B cell (primary cell): ENCODE results near the gene GRHPR. TPM values are rescaled to one million over a fixed set of nuclear protein-coding genes. Genes with fewer than 3 reads are reported as not detected.

Source experiments
- ATAC-seq: fragments of 200-7000 bp; cut with Tn5 transposase; one replicate; pipeline ENCODE4 v1.10.0; 2021; ENCODE audit warnings: low read depth, mild to moderate bottlenecking, moderate number of reproducible peaks, moderate library complexity
- CTCF ChIA-PET: fragments of 350-600 bp; sonication (Branson Sonifier 250); formaldehyde crosslinking; loops from one replicate; lab custom pipeline; 2021; ENCODE audit warnings: antibody characterized with exemption, inconsistent platforms; lab: Charles Lee
- POLR2A ChIA-PET: fragments of 350-600 bp; sonication (Branson Sonifier 250); formaldehyde crosslinking; loops from one replicate; lab custom pipeline; 2021; ENCODE audit warnings: antibody characterized with exemption; lab: Charles Lee
- DNase-seq: peaks from one replicate; pipeline ENCODE4 v3.0.0; 2013
- H2AFZ ChIP-seq: 2 replicates; pipeline ENCODE4 v1.6.1; 2012; ENCODE audit warnings: mild to moderate bottlenecking, low read depth, low read length; ENCODE audit not compliant: insufficient read depth, poor library complexity, severe bottlenecking
- H3K27ac ChIP-seq, 2 donors: 1 replicate in 1 of 2; 2 replicates in 1 of 2; pipeline ENCODE4 v1.5.1; 2012 to 2013; ENCODE audit warnings: low read length in 2 of 2, mild to moderate bottlenecking in 2 of 2, moderate library complexity in 1 of 2
- H3K27me3 ChIP-seq, 4 experiments: fragments of 200-600 bp in 1 of 4; sonication (generic) in 1 of 4; replicated peaks in 1 of 4; 1 replicate in 2 of 4; 2 replicates in 2 of 4; pipeline versions ENCODE4 v1.6.1 to v1.7.0; 2013 to 2016; ENCODE audit warnings: low read length in 3 of 4, mild to moderate bottlenecking in 2 of 4, mixed read lengths in 1 of 4, moderate library complexity in 1 of 4; ENCODE audit not compliant: insufficient read depth in 4 of 4, control insufficient read depth in 3 of 4; ENCODE audit errors: control extremely low read depth in 1 of 4
- H3K36me3 ChIP-seq, 2 experiments: replicated peaks in 1 of 2; 1 replicate in 1 of 2; 2 replicates in 1 of 2; pipeline versions ENCODE4 v1.6.1 to v1.7.1; 2013; ENCODE audit warnings: low read length in 1 of 2; ENCODE audit not compliant: insufficient read depth in 2 of 2, control insufficient read depth in 1 of 2; ENCODE audit errors: control extremely low read depth in 1 of 2, extremely low read depth in 1 of 2
- H3K4me1 ChIP-seq, 2 donors: fragments of 200-600 bp in 1 of 2; sonication (generic) in 1 of 2; 1 replicate in 1 of 2; 2 replicates in 1 of 2; pipeline versions ENCODE4 v1.5.1 to v1.6.1; 2013 to 2017; ENCODE audit warnings: low read length in 2 of 2; ENCODE audit not compliant: control insufficient read depth in 2 of 2, insufficient read depth in 2 of 2
- H3K4me2 ChIP-seq: replicated peaks from 2 replicates; pipeline ENCODE3; 2012; ENCODE audit warnings: mild to moderate bottlenecking, low read depth, low read length; ENCODE audit not compliant: poor library complexity, severe bottlenecking
- H3K4me3 ChIP-seq, 5 experiments: fragments of 200-600 bp in 1 of 5; sonication (generic) in 1 of 5; 1 replicate in 3 of 5; 2 replicates in 2 of 5; pipeline versions ENCODE4 v1.5.1 to v1.7.0; 2011 to 2016; ENCODE audit warnings: low read length in 4 of 5, mild to moderate bottlenecking in 4 of 5, low read depth in 2 of 5, control low read depth in 1 of 5, moderate library complexity in 1 of 5; ENCODE audit not compliant: insufficient read depth in 1 of 5; ENCODE audit errors: control extremely low read depth in 1 of 5, extremely low read depth in 1 of 5
- H3K79me2 ChIP-seq: fragments of 200-600 bp; sonication (generic); one replicate; pipeline ENCODE4 v1.6.0; 2016; ENCODE audit warnings: low read length; ENCODE audit not compliant: control insufficient read depth, insufficient read depth
- H3K9ac ChIP-seq: fragments of 200-600 bp; sonication (generic); 2 replicates; pipeline ENCODE4 v1.6.1; 2017; ENCODE audit warnings: mild to moderate bottlenecking, low read length, moderate library complexity
- H3K9me3 ChIP-seq, 3 donors: one replicate each; pipeline versions ENCODE4 v1.6.1 to v1.7.1; 2013; ENCODE audit warnings: low read length in 2 of 3; ENCODE audit not compliant: control insufficient read depth in 2 of 3, insufficient read depth in 1 of 3; ENCODE audit errors: control extremely low read depth in 1 of 3
- H4K20me1 ChIP-seq: 2 replicates; pipeline ENCODE4 v1.6.0; 2012; ENCODE audit warnings: mild to moderate bottlenecking, low read length; ENCODE audit not compliant: insufficient read depth, control insufficient read depth, poor library complexity, severe bottlenecking
- H3K27ac Mint-ChIP-seq: one replicate; pipeline ENCODE4 v1.8.0; 2021; ENCODE audit warnings: mixed read lengths
- H3K27me3 Mint-ChIP-seq: one replicate; pipeline ENCODE4 v1.8.0; 2021; ENCODE audit warnings: mixed read lengths
- H3K4me1 Mint-ChIP-seq: one replicate; pipeline ENCODE4 v1.8.0; 2021; ENCODE audit warnings: mixed read lengths
- H3K4me3 Mint-ChIP-seq: one replicate; pipeline ENCODE4 v1.8.0; 2021; ENCODE audit warnings: mixed read lengths
- H3K9me3 Mint-ChIP-seq: one replicate; pipeline ENCODE4 v1.8.0; 2022; ENCODE audit warnings: mixed read lengths; ENCODE audit not compliant: insufficient read depth
- EZH2 ChIP-seq: IDR thresholded peaks from 2 replicates; pipeline ENCODE4 v1.6.1; 2012; ENCODE audit warnings: borderline replicate concordance, low read depth, mild to moderate bottlenecking, moderate library complexity, low read length; ENCODE audit not compliant: insufficient read depth, poor library complexity, severe bottlenecking
- WGBS: methylation state at CpG from one replicate; pipeline ENCODE4 v1.1.5; 2013; ENCODE audit warnings: missing lambda C conversion rate; ENCODE audit not compliant: insufficient coverage; 5-methylcytosine and 5-hydroxymethylcytosine counted together
- intact Hi-C: fragments of 100-400 bp; cut with micrococcal nuclease; formaldehyde crosslinking; loops from one replicate; pipeline ENCODE4 v1.10.0; 2022
- polyA plus RNA-seq: library from polyadenylated mRNA; depleted of rRNA; stranded (reverse); fragments of >200 nt; gene quantifications from 2 replicates; pipeline ENCODE4 v1.2.3, GENCODE V29; 2012
- total RNA-seq, 2 donors: library from RNA; stranded (reverse); fragments of 120-200 nt in 1 of 2; gene quantifications; 1 replicate in 1 of 2; 2 replicates in 1 of 2; pipeline versions ENCODE4 v1.2.3 to v1.2.4, GENCODE V29; 2013 to 2022
- TF ChIP-seq, protein P1 (sequence below): fragments of 200-600 bp; IDR thresholded peaks from one replicate; pipeline ENCODE4 v1.8.0; 2022; ENCODE audit warnings: antibody characterized with exemption, mild to moderate bottlenecking

The GRHPR gene
- total and polyA plus RNA-seq, 2 donors (not counting 1 experiment from before 2014, with no cell fraction given) = 121 to 138 TPM

DNA sequence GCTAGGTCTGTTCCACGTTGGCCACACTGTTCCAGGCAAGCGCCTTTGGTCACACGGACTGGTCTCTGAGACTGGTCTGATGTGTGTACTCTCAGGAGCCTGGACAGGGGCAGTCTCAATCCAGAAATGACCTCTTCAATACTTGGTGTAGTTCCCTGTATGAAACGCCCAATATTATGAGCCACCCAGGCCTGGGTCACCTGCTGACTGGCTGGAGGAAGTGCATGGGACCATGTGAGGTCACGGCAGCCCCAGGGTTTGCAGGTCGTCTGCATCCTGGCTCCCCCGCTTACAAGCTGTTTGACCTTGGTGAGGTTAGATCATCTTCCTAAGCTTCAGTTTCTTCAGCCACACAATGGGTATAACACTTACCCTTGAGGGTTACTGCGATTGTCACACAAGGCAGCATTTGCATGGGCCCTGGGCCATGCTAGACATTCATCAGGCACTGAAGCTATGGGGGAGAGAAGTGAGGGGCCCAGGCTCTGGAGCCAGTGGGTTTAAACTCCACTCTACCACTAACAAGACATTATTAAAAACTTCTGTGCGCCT is 5.2 kb upstream of the GRHPR start:
- CTCF ChIA-PET = interaction anchor here (1.2 to 1.9 kb wide), 4 partner anchors 11 to 421 kb away, joined by 3 to 5 read pairs (median 4); no protein-coding TSS in a partner anchor
- H3K79me2 ChIP-seq = peaks cover 52% of the 10 kb centered on the region
- H3K36me3 ChIP-seq = no peaks in the 10 kb centered on the region
- no peak overlapping the region for H3K27ac Mint-ChIP-seq
- H3K9me3 ChIP-seq = no peaks in the 10 kb centered on the region
- 84% methylated on average over 7 of the region's 9 CpGs for WGBS
- no peak overlapping the region for H2AFZ ChIP-seq
- H3K27me3 ChIP-seq = no peaks in the 10 kb centered on the region
- H3K27me3 Mint-ChIP-seq = no peaks in the 10 kb centered on the region
- ATAC-seq = no peak
- intact Hi-C loops = loop anchor here (10.0 kb wide), 1 partner anchor 783 kb away; no protein-coding TSS in a partner anchor
- no peak overlapping the region for H3K27ac ChIP-seq
- TF ChIP-seq, protein P1, sequence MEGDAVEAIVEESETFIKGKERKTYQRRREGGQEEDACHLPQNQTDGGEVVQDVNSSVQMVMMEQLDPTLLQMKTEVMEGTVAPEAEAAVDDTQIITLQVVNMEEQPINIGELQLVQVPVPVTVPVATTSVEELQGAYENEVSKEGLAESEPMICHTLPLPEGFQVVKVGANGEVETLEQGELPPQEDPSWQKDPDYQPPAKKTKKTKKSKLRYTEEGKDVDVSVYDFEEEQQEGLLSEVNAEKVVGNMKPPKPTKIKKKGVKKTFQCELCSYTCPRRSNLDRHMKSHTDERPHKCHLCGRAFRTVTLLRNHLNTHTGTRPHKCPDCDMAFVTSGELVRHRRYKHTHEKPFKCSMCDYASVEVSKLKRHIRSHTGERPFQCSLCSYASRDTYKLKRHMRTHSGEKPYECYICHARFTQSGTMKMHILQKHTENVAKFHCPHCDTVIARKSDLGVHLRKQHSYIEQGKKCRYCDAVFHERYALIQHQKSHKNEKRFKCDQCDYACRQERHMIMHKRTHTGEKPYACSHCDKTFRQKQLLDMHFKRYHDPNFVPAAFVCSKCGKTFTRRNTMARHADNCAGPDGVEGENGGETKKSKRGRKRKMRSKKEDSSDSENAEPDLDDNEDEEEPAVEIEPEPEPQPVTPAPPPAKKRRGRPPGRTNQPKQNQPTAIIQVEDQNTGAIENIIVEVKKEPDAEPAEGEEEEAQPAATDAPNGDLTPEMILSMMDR = no peak
- no peak for TF ChIP-seq EZH2
- no peak overlapping the region for H3K4me2 ChIP-seq
- H3K4me1 ChIP-seq = peaks cover 16 to 31% of the 10 kb centered on the region in 2 donors
- H3K4me3 ChIP-seq = no peak overlapping the region
- no peaks in the 10 kb centered on the region for H3K9me3 Mint-ChIP-seq
- H3K4me3 Mint-ChIP-seq = no peak overlapping the region
- peaks cover 27% of the 10 kb centered on the region for H3K4me1 Mint-ChIP-seq
- no peaks in the 10 kb centered on the region for H4K20me1 ChIP-seq
- no peak overlapping the region for H3K9ac ChIP-seq
- POLR2A ChIA-PET = no interaction called here
- DNase-seq = no peak

GRCh38 chr9:37417857-37418618 is 4.5 kb upstream of the GRHPR start:
- ATAC-seq (no peak), DNase-seq (peak; percentile 14)
- H3K79me2 ChIP-seq = peaks cover 52% of the 10 kb centered on the region
- peaks cover 14 to 28% of the 10 kb centered on the region in 2 donors for H3K4me1 ChIP-seq
- no peaks in the 10 kb centered on the region for H3K9me3 ChIP-seq
- Mint-ChIP-seq H3K4me3 (no peak overlapping the region), H3K27ac (no peak overlapping the region), H3K4me1 (peaks cover 25% of the 10 kb centered on the region), H3K27me3 (no peaks in the 10 kb centered on the region), H3K9me3 (no peaks in the 10 kb centered on the region)
- no peaks in the 10 kb centered on the region for H3K27me3 ChIP-seq
- H3K27ac ChIP-seq = no peak overlapping the region
- CTCF ChIA-PET = interaction anchor here (0.9 to 1.9 kb wide), 8 partner anchors 12 to 434 kb away, joined by 3 to 5 read pairs (median 4); partner anchors contain the start of gene TOMM5
- intact Hi-C loops = loop anchor here (10.0 kb wide), 1 partner anchor 783 kb away; no protein-coding TSS in a partner anchor
- no peak overlapping the region for H2AFZ ChIP-seq
- no peak for TF ChIP-seq EZH2
- TF ChIP-seq, protein P1 = no peak
- POLR2A ChIA-PET = no interaction called here
- no peak overlapping the region for H3K9ac ChIP-seq
- no peaks in the 10 kb centered on the region for H4K20me1 ChIP-seq
- H3K36me3 ChIP-seq = no peaks in the 10 kb centered on the region
- no peak overlapping the region for H3K4me2 ChIP-seq
- WGBS = 96% methylated on average over 9 of the region's 9 CpGs
- no peak overlapping the region for H3K4me3 ChIP-seq
